ENCODE measurements around the gene RAB6B. TPM values are rescaled to one million over a fixed set of nuclear protein-coding genes. Genes with fewer than 3 reads are reported as not detected.

The RAB6B gene
- total and polyA plus RNA-seq, 2 of the 4 experiments (the other 2 are of a cell fraction), result 0.18 to 1.2 TPM

DNA sequence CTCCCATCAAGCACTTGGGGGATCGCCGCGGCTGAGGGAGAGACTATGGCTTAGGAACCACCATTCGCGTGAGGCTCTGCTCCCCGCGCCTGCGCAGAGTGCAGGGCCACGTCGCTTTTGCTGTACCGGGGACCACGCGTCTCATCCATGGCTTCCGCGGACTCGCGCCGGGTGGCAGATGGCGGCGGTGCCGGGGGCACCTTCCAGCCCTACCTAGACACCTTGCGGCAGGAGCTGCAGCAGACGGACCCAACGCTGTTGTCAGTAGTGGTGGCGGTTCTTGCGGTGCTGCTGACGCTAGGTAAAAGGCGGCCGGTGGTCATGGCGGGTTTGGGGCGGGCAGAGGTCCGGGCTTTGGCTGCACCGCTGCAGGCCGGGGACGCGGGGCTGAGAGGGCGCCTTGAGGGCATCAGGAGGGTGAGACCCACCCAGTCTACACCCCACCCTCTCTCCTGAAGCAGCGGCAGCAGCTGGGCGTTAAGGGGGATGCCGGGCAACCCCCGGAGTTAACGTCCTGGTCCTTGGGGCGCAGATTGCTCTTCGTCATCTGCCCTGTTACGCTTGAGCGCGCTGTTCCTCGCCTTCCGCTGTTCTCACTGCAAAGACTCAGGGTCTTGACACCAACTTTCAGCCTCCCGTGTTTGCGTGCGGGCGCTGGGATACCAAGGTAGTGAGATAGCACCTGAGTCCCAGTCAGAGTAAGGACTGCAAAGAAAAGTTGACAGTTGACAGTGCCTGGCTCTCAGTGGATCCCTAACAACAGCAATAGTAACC is 89.8 kb downstream of the RAB6B start, which contains the start of gene SRPRB:
TSS of gene SRPRB (plus strand) at position 114 of the 774 bp plus-strand sequence. CDS start at position 148, 34 bp downstream.
- peaks cover 4% of the 10 kb centered on the region; the same call in 1 of the 2 replicates for H3K9me1 ChIP-seq (ENCODE audit: insufficient read depth, low read length)
- no TSS peak for BruUV-seq (replicated peaks)
- intact Hi-C loops (cut with micrococcal nuclease) (loop anchor here (1.0 to 10.0 kb wide), 5 partner anchors 47 to 1074 kb away; partner anchors contain the start of gene CDV3), in situ Hi-C loops (cut with MboI; ENCODE audit: low sequenced_read_pairs) (loop anchor here (25.0 kb wide), 2 partner anchors 344 to 681 kb away; partner anchors contain the start of genes ANAPC13 and CEP63), dilution Hi-C loops (cut with HindIII; ENCODE audit: low sequenced_read_pairs, unreplicated experiment) (no loop called here)
- H2BK5ac ChIP-seq (ENCODE audit: low read depth, low read length, poor library complexity, severe bottlenecking), result peak within 1 kb of the TSS; percentile 26
- H3K36me3 ChIP-seq (ENCODE audit: control insufficient read depth, insufficient read depth, low read length), result peaks cover 4% of the 10 kb centered on the region
- peak within 1 kb of the TSS; percentile 76 for H3K14ac ChIP-seq (replicated peaks; ENCODE audit: low read depth, low read length)
- H2AK9ac ChIP-seq (replicated peaks; ENCODE audit: low read depth, low read length, poor library complexity), result peak within 1 kb of the TSS; percentile 84
- no peak within 1 kb of the TSS for H3K18ac ChIP-seq (ENCODE audit: low read depth, low read length)
- H3K9ac ChIP-seq (ENCODE audit: low read depth, low read length), result peak within 1 kb of the TSS; percentile 69
- H4K8ac ChIP-seq (ENCODE audit: low read depth in 2 of 2, low read length in 2 of 2), result peak within 1 kb of the TSS; percentile 27 to 82; a peak in 2 of 4 replicates
- no peak within 1 kb of the TSS for H2BK20ac ChIP-seq (ENCODE audit: low read depth, low read length)
- H4K20me1 ChIP-seq (ENCODE audit: insufficient read depth, low read length), result no peaks in the 10 kb centered on the region
- H3K56ac ChIP-seq (ENCODE audit: extremely low read depth, insufficient read depth, low read length), result peak within 1 kb of the TSS; percentile 39; the same call in 1 of the 2 replicates
- 0% methylated on average over 12 of the region's 53 CpGs; no CpG with 5 or more reads in 1 of the 2 experiments for WGBS, 2 experiments (ENCODE audit: extremely low coverage in 2 of 2, insufficient read length in 1 of 2)
- ATAC-seq (ENCODE audit: low read depth), result peak; percentile 100
- 0 out of 2 replicates have a peak, but pooled peaks cover 2% of the 10 kb centered on the region for H3K27me3 ChIP-seq (ENCODE audit: control insufficient read depth, insufficient read depth, low read length)
- peak within 1 kb of the TSS; percentile 97 for H2AFZ ChIP-seq (replicated peaks; ENCODE audit: low read length, poor library complexity)
- H4K5ac ChIP-seq (ENCODE audit: low read depth, low read length), result peak within 1 kb of the TSS; percentile 31; the same call in 1 of the 2 replicates
- H3K27ac ChIP-seq (ENCODE audit: insufficient read depth, low read length), result peak within 1 kb of the TSS; percentile 60; the same call in 1 of the 2 replicates
- ChIA-PET POLR2A (ENCODE audit: unreplicated experiment) (no interaction called here), CTCF (no interaction called here)
- H3K23ac ChIP-seq (ENCODE audit: low read depth, low read length), result peak within 1 kb of the TSS; percentile 81; the same call in 1 of the 2 replicates
- H3K4me2 ChIP-seq (ENCODE audit: low read depth, low read length), result peak within 1 kb of the TSS; percentile 88
- peak; percentile 92 for DNase-seq
- H3K9me3 ChIP-seq (ENCODE audit: control insufficient read depth, insufficient read depth, low read length), result no peaks in the 10 kb centered on the region
- peak within 1 kb of the TSS; percentile 76 for H3K4me3 ChIP-seq (ENCODE audit: insufficient read depth, low read depth, low read length)
- H3K4me1 ChIP-seq (ENCODE audit: control insufficient read depth, insufficient read depth, low read length), result no peaks in the 10 kb centered on the region
- H3K4ac ChIP-seq (ENCODE audit: low read depth, low read length), result peak within 1 kb of the TSS; percentile 87
- H2BK15ac ChIP-seq (ENCODE audit: low read depth, low read length), result no peak within 1 kb of the TSS
- H3K79me1 ChIP-seq (ENCODE audit: low read depth in 1 of 2, low read length in 2 of 2), result peaks cover 6 to 22% of the 10 kb centered on the region in 2 experiments; a peak in 3 of 4 replicates
- H2AK5ac ChIP-seq (ENCODE audit: low read depth, low read length), result no peak within 1 kb of the TSS; the same call in 1 of the 2 replicates
- H4K91ac ChIP-seq (ENCODE audit: insufficient read depth, low read depth, low read length), result peak within 1 kb of the TSS; percentile 70
- peak within 1 kb of the TSS; percentile 33; the same call in 1 of the 2 replicates for H2BK120ac ChIP-seq (ENCODE audit: low read depth, low read length)
- no peak for TF ChIP-seq BHLHE40 (IDR thresholded peaks at IDR 0.05; ENCODE audit: low read depth, low read length)
- peak; percentile 98 for TF ChIP-seq MXI1 (IDR thresholded peaks at IDR 0.05; ENCODE audit: borderline replicate concordance, low read depth, low read length)
- no peak for TF ChIP-seq RCOR1 (IDR thresholded peaks at IDR 0.05; ENCODE audit: insufficient replicate concordance, low read length)
- no peak for TF ChIP-seq NFE2L2 (IDR thresholded peaks at IDR 0.05; ENCODE audit: low read depth, low read length)
- no peak for TF ChIP-seq MAZ (IDR thresholded peaks at IDR 0.05; ENCODE audit: borderline replicate concordance, low read depth, low read length)
- peak; percentile 84 for TF ChIP-seq POLR2A (IDR thresholded peaks at IDR 0.05; ENCODE audit: low read depth, low read length)
- TF ChIP-seq, protein P1, sequence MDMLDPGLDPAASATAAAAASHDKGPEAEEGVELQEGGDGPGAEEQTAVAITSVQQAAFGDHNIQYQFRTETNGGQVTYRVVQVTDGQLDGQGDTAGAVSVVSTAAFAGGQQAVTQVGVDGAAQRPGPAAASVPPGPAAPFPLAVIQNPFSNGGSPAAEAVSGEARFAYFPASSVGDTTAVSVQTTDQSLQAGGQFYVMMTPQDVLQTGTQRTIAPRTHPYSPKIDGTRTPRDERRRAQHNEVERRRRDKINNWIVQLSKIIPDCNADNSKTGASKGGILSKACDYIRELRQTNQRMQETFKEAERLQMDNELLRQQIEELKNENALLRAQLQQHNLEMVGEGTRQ (IDR thresholded peaks at IDR 0.05; ENCODE audit: low read depth, low read length), result peak; percentile 26
- no peak for TF ChIP-seq CEBPB (IDR thresholded peaks at IDR 0.05; ENCODE audit: low read depth, low read length)
- no peak for TF ChIP-seq CHD1 (IDR thresholded peaks at IDR 0.05; ENCODE audit: low read depth, low read length)
- TF ChIP-seq RFX5 (IDR thresholded peaks at IDR 0.05; ENCODE audit: low read depth, low read length), result no peak
- no peak for TF ChIP-seq SMC3 (IDR thresholded peaks at IDR 0.05; ENCODE audit: low read depth, low read length)
- no peak for TF ChIP-seq RAD21 (IDR thresholded peaks at IDR 0.05; ENCODE audit: low read length)
- TF ChIP-seq, protein P2, sequence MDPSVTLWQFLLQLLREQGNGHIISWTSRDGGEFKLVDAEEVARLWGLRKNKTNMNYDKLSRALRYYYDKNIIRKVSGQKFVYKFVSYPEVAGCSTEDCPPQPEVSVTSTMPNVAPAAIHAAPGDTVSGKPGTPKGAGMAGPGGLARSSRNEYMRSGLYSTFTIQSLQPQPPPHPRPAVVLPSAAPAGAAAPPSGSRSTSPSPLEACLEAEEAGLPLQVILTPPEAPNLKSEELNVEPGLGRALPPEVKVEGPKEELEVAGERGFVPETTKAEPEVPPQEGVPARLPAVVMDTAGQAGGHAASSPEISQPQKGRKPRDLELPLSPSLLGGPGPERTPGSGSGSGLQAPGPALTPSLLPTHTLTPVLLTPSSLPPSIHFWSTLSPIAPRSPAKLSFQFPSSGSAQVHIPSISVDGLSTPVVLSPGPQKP (IDR thresholded peaks at IDR 0.05; ENCODE audit: borderline replicate concordance, low read depth, low read length), result no peak
